NCI-H1105 treated with DMSO at 0.1 percent for 48 hours (cell line): ENCODE data around the gene GLP2R.

Source experiments
- DNase-seq: peaks from one replicate; lab custom pipeline; 2025; lab: John Stamatoyannopoulos, UW

Gene GLP2R

GRCh38 chr17:9814337-9814945 lies 11.3 kb upstream of the GLP2R start:
- DNase-seq = no peak

DNA sequence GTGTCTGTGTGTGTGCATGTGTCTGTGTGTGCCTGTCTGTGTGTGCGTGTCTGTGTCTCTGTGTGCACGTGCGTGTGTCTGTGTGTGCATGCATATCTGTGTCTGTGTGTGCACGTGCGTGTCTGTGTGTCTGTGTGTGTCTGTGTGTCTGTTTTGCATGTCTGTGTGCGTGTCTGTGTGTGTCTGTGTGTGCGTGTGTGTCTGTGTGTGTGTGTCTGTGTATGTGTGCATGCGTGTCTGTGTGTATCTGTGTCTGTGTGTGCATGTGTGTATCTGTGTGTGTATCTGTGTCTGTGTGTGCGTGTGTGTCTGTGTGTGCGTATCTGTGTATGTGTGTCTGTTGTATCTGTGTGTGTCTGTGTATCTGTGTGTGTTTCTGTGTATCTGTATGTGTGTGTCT lies 9.3 kb upstream of the GLP2R start:
- no peak for DNase-seq

- peak; percentile 4 for DNase-seq
Measured at GRCh38 chr17:9817086-9817485, 8.6 kb upstream of the GLP2R start.

GRCh38 chr17:9818760-9819159 lies 7.0 kb upstream of the GLP2R start:
- DNase-seq = no peak

GRCh38 chr17:9820448-9820847 lies 5.3 kb upstream of the GLP2R start:
- DNase-seq = no peak

DNA sequence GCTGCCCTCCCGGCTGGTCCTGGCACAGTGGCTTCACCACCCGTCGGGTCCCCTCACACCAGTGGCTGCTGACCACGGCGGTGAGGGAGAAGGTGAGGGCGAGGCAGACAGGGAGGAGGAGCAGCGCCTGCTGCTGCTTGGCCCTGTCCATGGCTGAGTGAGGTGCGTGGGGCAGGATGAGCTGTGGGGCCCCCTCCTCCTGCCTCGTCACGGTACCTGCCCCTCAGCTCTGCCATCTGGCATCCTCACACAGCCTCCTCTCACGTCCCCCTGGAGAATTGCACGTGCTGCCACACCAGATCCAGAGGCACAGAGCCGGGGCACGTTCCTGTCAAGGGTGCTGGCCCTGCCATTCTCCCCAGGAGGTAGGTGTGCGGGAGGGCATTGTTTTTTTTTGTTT lies 3.8 kb upstream of the GLP2R start, which contains the start of gene GSG1L2:
GSG1L2 (minus strand) TSS at position 159 of the 400 bp plus-strand sequence; CDS start at position 151, 8 bp downstream.
- DNase-seq = no peak

GRCh38 chr17:9824094-9824493 lies 1.6 kb upstream of the GLP2R start:
- no peak for DNase-seq

DNA sequence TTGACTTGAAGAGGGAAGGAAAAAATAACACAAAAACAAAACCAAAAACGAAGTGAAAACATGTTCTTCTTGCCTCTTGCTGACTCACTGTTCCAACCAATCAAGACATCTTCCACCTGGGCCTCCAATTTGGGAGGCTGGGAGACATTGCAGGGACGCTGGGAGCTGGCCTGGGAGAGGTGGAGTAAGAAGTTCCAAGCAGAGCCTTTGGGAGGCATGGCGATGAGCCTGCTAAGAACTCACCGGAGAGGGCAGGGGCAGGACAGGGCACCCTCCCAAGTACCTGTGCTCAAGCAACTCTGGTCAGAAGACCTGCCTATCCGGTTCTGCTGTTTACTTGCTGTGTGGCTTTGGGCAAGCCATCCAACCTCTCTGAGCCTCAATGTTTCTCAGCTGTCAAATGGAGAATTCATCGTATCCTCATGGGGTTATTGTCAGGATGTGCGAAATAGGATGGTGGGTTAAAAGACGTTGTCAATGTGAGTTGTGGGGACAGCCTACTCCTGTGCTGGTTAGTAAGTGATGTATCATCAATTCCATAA lies 856 bp upstream of the GLP2R start:
- DNase-seq = no peak

DNA sequence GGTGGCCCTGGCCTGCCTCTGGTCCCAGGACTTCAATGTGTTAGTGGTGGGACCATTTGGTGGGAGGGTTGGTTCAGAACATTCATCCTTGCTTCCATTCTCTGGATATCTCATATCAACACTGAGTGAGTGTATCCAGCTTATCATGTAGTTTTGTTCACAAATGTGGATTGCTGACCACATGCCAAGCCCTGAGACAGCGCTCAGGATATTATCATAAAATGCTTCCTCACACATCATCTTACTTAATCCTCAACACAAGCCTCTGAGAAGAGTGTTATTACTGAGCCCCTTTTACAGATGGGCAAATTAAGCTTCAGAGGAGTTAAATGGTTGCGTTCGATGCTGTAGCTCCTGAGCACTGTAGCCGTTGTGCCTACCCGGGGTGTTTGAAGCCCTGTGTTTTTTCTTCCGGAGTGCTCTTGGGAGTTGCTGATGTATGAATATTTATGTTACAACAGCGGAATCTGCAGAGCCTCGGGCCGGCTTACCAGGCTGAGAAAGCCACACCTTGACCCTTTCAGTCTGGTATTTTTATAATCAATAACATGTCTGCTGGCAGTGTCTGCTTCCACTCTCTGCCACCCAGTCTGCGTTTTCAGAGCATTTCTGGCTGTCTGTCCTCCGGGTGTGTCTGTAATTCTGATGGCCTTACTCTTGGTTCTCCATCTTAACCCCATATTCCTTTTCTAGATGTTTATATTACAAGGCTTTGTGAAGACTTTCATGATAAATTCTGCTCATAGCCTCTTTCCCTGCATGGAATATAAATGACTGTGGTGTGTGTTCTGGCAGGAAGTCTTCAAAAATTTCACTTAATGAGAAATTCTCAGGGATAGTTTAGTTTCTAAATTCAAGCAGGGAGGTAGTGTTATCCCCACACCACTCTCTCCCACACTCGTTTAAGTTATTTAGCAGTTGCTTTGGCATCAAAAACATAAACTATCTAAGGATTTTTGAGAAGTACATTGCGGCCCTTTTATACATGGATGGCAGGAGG lies 2.9 kb downstream of the GLP2R start:
- no peak for DNase-seq

GRCh38 chr17:9829343-9829742 lies 3.6 kb downstream of the GLP2R start:
- DNase-seq = no peak

DNA sequence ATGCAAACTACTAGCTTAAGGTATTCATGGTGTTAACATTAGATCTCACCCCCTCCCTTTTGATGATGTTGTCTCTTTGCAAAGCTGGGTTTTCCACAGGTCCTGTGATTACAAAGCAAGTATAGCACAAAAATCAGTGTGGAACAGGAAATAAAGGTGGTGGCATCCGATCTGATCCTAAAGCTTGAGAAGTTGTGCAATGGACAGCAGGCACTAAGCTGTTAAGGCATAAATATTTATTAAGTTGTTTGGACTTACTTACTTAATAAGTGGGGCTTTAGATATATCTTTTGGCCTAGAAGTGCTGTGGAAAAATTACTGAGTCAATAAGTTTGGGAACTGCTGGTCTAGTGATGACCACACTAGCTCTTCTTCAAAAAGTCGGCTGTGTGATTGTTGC lies 5.0 kb downstream of the GLP2R start:
- DNase-seq = no peak

GRCh38 chr17:9833922-9834321 lies 8.2 kb downstream of the GLP2R start:
- DNase-seq = no peak

DNA sequence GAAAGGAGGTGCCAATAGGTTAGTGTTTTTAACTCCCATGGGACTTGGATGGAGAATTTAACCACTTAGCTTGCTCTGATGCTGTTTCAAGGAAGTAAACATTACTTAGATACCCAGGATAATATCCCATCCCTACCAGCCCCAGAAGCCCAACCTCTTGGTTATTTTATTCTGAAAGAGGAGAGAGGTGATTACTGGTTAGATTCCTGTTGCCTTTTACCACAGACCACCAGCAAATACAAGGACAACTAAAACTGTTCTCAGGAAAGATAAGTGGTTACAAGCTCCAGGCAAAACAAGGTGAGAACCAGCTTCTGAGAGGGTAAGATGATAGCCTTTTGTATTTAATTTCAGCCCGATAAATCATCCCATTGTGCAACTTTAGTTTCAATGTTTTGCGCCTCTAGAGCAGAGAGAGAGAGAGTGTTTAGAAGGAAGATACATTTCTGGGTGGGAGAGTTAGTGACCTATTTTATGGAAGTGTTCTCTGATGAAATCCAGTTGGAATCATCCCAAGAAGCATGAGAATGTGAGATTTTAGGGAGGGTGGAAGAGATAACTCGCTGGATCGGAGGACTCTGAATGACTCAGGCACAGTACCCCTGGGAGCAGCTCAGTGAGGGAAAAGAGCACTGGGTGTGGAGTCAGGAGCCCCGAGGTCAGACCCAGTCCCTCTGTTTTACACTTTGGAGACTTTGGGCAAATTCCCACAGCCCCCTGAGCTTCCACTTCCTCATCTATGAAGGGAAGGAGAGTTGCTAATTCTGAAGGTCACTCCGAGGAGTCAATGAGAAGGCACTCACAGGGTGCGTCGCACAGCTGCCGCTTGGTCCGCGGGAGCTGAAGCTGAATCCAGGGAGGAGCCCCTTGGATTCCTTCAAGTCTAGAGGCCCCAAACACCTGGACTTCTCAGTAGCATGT lies 12.1 kb downstream of the GLP2R start:
- no peak for DNase-seq

DNA sequence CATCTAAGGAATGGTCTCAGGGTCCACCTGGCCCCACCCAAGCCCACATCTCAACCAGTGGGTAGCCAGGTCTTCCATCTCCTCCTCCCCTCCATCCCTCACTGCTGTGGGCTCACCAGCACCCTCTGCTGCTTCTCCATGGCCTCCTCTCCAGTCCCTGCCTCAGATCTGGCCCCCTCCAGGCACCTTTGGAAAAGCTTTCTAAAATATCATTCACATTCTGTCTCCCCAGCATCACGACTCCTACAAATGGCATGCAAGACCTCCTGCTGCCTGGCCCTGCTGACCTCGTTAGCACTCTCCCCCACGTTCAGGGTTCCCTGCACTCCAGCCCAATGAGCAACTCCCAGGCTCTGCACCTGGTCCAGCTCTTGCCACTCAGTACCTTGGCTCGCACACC lies 13.7 kb downstream of the GLP2R start:
- no peak for DNase-seq

- no peak for DNase-seq
Measured at GRCh38 chr17:9842057-9842758, 16.5 kb downstream of the GLP2R start.

DNA sequence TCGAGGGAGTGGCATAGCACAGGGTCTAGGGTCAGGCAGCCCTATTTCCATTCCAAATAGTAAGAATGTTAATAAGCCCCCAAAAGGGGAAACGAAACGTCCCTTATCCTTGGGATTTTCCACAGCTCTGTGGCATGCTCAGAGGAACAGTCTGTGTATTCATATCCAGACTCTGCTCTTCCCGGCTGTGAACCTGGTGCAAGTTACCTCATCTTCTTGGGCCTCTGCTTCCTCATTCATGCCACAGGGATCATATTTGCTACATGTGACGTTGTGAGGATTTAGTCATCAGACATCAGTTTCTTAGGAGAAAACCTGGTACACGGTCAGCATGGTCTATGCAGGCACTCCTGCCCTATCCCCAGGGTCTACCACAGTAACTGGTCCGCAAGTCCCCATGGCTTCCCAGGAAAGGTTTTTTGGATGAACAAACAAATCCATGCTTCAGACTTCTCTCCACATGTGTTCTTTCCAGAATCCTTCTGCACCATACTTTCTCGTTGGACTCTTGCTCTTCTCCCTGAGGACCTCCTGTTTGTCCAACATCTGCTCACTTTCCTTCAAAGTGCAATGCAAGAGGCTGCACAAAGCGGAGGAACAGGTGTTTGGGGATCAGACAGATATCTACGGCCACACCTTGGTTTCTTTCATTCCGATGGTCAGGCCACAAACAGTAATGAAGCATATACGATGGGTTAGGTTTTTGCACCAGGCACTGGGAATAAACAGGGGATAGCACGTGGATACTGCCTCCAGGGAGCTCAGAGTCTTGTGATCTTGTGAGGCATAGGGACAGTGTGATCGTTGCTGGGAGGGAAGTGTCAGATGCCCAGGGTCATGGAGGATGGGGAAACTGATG lies 17.7 kb downstream of the GLP2R start:
- no peak for DNase-seq

GRCh38 chr17:9844153-9844552 lies 18.4 kb downstream of the GLP2R start:
- no peak for DNase-seq

- no peak for DNase-seq
Measured at GRCh38 chr17:9845306-9845705, 19.6 kb downstream of the GLP2R start.

DNA sequence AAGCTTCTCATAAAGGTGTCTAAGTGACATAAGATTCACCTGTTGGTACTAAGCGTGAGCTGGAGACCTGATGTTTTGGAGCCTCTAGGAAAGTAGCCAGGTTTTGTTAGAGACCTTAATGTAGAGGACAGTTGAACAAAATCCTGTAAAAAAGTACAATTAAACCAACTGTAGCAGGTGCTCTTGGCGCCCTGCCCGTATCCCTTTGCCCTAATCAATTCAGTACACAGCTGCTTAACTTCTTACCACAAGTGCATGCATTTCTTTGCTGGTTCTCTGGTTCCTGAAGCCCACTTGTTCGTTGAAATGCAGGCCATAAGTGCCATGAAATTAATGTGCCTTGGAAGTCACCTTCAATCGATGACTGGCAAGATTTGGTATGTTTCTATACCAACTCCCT lies 24.4 kb downstream of the GLP2R start:
- no peak for DNase-seq

GRCh38 chr17:9854255-9854654 lies 28.5 kb downstream of the GLP2R start:
- no peak for DNase-seq
